ENCODE data around the gene BAD. TPM values are rescaled to one million over a fixed set of nuclear protein-coding genes. Genes with fewer than 3 reads are reported as not detected.

Gene BAD
- total and polyA plus RNA-seq, 10 of the 15 experiments (the other 5 are each of a cell fraction or from before 2014, with no cell fraction given) = 1.5 to 67.2 (median 39.6) TPM

DNA sequence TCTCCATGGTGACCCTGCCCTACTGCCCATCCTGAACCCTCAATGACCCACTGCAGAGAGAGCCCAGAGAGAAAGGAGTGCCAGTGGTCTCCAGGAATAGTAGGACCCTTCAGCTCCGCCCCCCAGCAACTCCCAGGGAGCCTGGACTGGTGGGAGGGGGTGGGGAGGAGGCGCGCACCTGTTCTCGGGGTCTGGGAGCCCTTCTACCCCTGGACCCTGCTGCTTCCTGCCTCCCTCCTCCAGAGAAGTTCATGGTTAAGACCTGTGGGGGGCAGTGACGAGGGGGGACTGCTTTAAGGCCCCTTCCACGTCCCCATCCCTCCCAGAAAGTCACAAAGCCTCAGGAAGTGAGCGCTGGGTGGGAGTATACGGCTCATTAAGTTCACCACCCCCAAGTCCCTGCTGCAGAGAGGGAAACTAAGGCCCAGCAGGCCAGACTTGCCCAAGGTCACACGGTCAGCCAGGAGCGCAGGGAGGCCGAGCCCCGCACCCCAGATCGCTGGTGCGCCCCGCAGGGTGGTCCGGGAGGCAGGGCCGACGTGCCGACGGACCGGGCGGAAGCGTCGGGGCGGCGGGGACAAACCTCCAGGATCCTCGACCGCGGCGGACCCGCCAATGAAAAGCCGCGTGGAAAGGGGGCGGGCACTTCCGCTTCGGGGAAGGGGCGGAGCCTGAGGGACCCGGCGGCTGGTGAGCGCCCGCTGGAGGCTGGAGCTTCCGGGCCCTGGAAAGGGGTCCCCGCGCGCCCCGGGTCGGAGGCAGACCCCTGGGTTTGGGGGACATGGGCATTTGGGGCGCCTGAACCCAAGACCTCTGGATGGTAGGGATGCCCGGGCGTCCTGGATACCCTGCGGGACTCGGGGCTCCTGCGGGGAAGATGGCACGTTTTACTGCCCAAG, 58.6 kb downstream of the BAD start, which contains the start of the genes NUDT22 and TRPT1 (continued):
- TF ChIP-seq ZNF24 (IDR thresholded peaks at IDR 0.05) = no peak
- TF ChIP-seq, protein P1, sequence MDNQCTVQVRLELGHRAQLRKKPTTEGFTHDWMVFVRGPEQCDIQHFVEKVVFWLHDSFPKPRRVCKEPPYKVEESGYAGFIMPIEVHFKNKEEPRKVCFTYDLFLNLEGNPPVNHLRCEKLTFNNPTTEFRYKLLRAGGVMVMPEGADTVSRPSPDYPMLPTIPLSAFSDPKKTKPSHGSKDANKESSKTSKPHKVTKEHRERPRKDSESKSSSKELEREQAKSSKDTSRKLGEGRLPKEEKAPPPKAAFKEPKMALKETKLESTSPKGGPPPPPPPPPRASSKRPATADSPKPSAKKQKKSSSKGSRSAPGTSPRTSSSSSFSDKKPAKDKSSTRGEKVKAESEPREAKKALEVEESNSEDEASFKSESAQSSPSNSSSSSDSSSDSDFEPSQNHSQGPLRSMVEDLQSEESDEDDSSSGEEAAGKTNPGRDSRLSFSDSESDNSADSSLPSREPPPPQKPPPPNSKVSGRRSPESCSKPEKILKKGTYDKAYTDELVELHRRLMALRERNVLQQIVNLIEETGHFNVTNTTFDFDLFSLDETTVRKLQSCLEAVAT (IDR thresholded peaks at IDR 0.05) = 0 out of 2 replicates have a peak, but pooled peaks have one; percentile 21
- no peak for TF ChIP-seq CHD4 (IDR thresholded peaks at IDR 0.05)
- no peak for TF ChIP-seq SMC3 (IDR thresholded peaks at IDR 0.05; ENCODE audit: borderline replicate concordance, low read length)
- 0 out of 2 replicates have a peak, but pooled peaks have one; percentile 5 for TF ChIP-seq DPF2 (IDR thresholded peaks at IDR 0.05)
- TF ChIP-seq CREB1 (IDR thresholded peaks at IDR 0.05; ENCODE audit: low read depth) = peak; percentile 52; the same call in 1 of the 2 replicates
- peak; percentile 14 for TF ChIP-seq E4F1 (IDR thresholded peaks at IDR 0.05; ENCODE audit: borderline replicate concordance, partially characterized antibody)
- no peak for TF ChIP-seq CREM (IDR thresholded peaks at IDR 0.05; ENCODE audit: low read depth)
